ENCODE data around the gene CMTR1. TPM values are rescaled to one million over a fixed set of nuclear protein-coding genes. Genes with fewer than 3 reads are reported as not detected.

CMTR1 gene
- total RNA-seq, 2 experiments from 2014 or later: 49.9 to 50.6 TPM

- DNase-seq: no peak
- ChIA-PET POLR2A (interaction anchor here (0.6 to 3.4 kb wide), 11 partner anchors 10 to 68 kb away, joined by 3 to 26 read pairs (median 3); no protein-coding TSS in a partner anchor), CTCF (interaction anchor here (0.6 to 3.4 kb wide), 12 partner anchors 11 to 162 kb away, joined by 3 to 32 read pairs (median 4); no protein-coding TSS in a partner anchor)
- Mint-ChIP-seq H3K27ac (peak overlapping the region; percentile 26), H3K9me3 (no peaks in the 10 kb centered on the region), H3K4me1 (ENCODE audit: low read depth) (peaks cover 85% of the 10 kb centered on the region), H3K4me3 (no peak overlapping the region), H3K36me3 (ENCODE audit: low read depth) (peaks cover 26% of the 10 kb centered on the region), H3K27me3 (no peaks in the 10 kb centered on the region)
- no peak for ATAC-seq
- no peak for TF ChIP-seq CTCF (IDR thresholded peaks at IDR 0.05)
- intact Hi-C loops (cut with micrococcal nuclease): no loop called here
Observed at GRCh38 chr6:37491830-37492208, 58.8 kb downstream of the CMTR1 start.

- Mint-ChIP-seq H3K36me3 (ENCODE audit: low read depth) (peaks cover 27% of the 10 kb centered on the region), H3K4me3 (no peak overlapping the region), H3K27ac (peak overlapping the region; percentile 26), H3K4me1 (ENCODE audit: low read depth) (peaks cover 91% of the 10 kb centered on the region), H3K9me3 (no peaks in the 10 kb centered on the region), H3K27me3 (no peaks in the 10 kb centered on the region)
- ChIA-PET POLR2A (interaction anchor here (0.6 to 3.4 kb wide), 10 partner anchors 9 to 64 kb away, joined by 3 to 26 read pairs (median 3); no protein-coding TSS in a partner anchor), CTCF (interaction anchor here (0.6 to 3.4 kb wide), 10 partner anchors 10 to 161 kb away, joined by 3 to 32 read pairs (median 4); no protein-coding TSS in a partner anchor)
- intact Hi-C loops (cut with micrococcal nuclease): no loop called here
- no peak for TF ChIP-seq CTCF (IDR thresholded peaks at IDR 0.05)
- ATAC-seq: no peak
- no peak for DNase-seq
Observed at GRCh38 chr6:37492236-37492972, 59.4 kb downstream of the CMTR1 start.

- no peak overlapping the region for H3K4me3 Mint-ChIP-seq
- CTCF ChIA-PET: interaction anchor here (0.8 to 3.4 kb wide), 5 partner anchors 8 to 73 kb away, joined by 3 to 32 read pairs (median 9); no protein-coding TSS in a partner anchor
- peaks cover 29% of the 10 kb centered on the region for H3K36me3 Mint-ChIP-seq (ENCODE audit: low read depth)
- POLR2A ChIA-PET: interaction anchor here (0.8 to 3.4 kb wide), 5 partner anchors 9 to 26 kb away, joined by 3 to 26 read pairs (median 5); no protein-coding TSS in a partner anchor
- H3K4me1 Mint-ChIP-seq (ENCODE audit: low read depth): peaks cover 93% of the 10 kb centered on the region
- H3K27ac Mint-ChIP-seq: no peak overlapping the region
- intact Hi-C loops (cut with micrococcal nuclease): no loop called here
- no peak for ATAC-seq
- DNase-seq: no peak
- no peak for TF ChIP-seq CTCF (IDR thresholded peaks at IDR 0.05)
- no peaks in the 10 kb centered on the region for H3K9me3 Mint-ChIP-seq
- H3K27me3 Mint-ChIP-seq: no peaks in the 10 kb centered on the region
Observed at GRCh38 chr6:37492991-37493660, 60.1 kb downstream of the CMTR1 start.

- H3K27me3 Mint-ChIP-seq: no peaks in the 10 kb centered on the region
- intact Hi-C loops (cut with micrococcal nuclease): no loop called here
- no peak for ATAC-seq
- TF ChIP-seq CTCF (IDR thresholded peaks at IDR 0.05): no peak
- no peak overlapping the region for H3K27ac Mint-ChIP-seq
- ChIA-PET CTCF (interaction anchor here (2.5 to 4.7 kb wide), 3 partner anchors 9 to 73 kb away, joined by 9 to 33 read pairs (median 32); no protein-coding TSS in a partner anchor), POLR2A (interaction anchor here (3.9 kb wide), 1 partner anchor 24 kb away, joined by 40 read pairs; no protein-coding TSS in a partner anchor)
- H3K9me3 Mint-ChIP-seq: no peaks in the 10 kb centered on the region
- no peak for DNase-seq
- no peak overlapping the region for H3K4me3 Mint-ChIP-seq
- peaks cover 28% of the 10 kb centered on the region for H3K36me3 Mint-ChIP-seq (ENCODE audit: low read depth)
- H3K4me1 Mint-ChIP-seq (ENCODE audit: low read depth): peaks cover 92% of the 10 kb centered on the region
Observed at GRCh38 chr6:37493661-37493995, 60.6 kb downstream of the CMTR1 start.
